Kidney glomerular epithelial cell (primary cell): ENCODE measurements around the gene AKT1.
A peak's percentile ranks its signal among the peaks of the same experiment; 100 is the strongest.

ENCODE experiments used
- DNase-seq: peaks from one replicate; lab custom pipeline; 2025; lab: John Stamatoyannopoulos, UW

Gene AKT1

GRCh38 chr14:104772707-104773504 is 22.6 kb downstream of the AKT1 start:
- no peak for DNase-seq

GRCh38 chr14:104771918-104772706 is 23.4 kb downstream of the AKT1 start:
- no peak for DNase-seq

- no peak for DNase-seq
Observed at GRCh38 chr14:104771374-104771773, 24.2 kb downstream of the AKT1 start.

GRCh38 chr14:104770851-104771272 is 24.7 kb downstream of the AKT1 start:
- no peak for DNase-seq

GRCh38 chr14:104770072-104770579 is 25.4 kb downstream of the AKT1 start:
- DNase-seq = no peak

GRCh38 chr14:104769324-104770071 is 26.1 kb downstream of the AKT1 start:
- DNase-seq = no peak

- DNase-seq = peak; percentile 51
Observed at GRCh38 chr14:104768437-104769323, 26.9 kb downstream of the AKT1 start.

- no peak for DNase-seq
Observed at GRCh38 chr14:104767634-104767918, 28.0 kb downstream of the AKT1 start.

GRCh38 chr14:104766863-104767633 is 28.5 kb downstream of the AKT1 start:
- no peak for DNase-seq

GRCh38 chr14:104766256-104766862 is 29.2 kb downstream of the AKT1 start:
- no peak for DNase-seq

GRCh38 chr14:104765517-104765916 is 30.0 kb downstream of the AKT1 start:
- no peak for DNase-seq

- DNase-seq = no peak
Observed at GRCh38 chr14:104758981-104759969, 36.3 kb downstream of the AKT1 start.

GRCh38 chr14:104757681-104758392 is 37.7 kb downstream of the AKT1 start:
- no peak for DNase-seq

- no peak for DNase-seq
Observed at GRCh38 chr14:104757238-104757585, 38.3 kb downstream of the AKT1 start.

- DNase-seq = no peak
Observed at GRCh38 chr14:104756477-104757237, 38.9 kb downstream of the AKT1 start.

- no peak for DNase-seq
Observed at GRCh38 chr14:104755621-104756020, 39.9 kb downstream of the AKT1 start.

GRCh38 chr14:104754213-104754851 is 41.2 kb downstream of the AKT1 start:
- no peak for DNase-seq
